CD8-positive, alpha-beta memory T cell (primary cell): ENCODE results near the gene ICAM1. TPM values are rescaled to one million over a fixed set of nuclear protein-coding genes. Genes with fewer than 3 reads are reported as not detected.

Experiments
- CTCF ChIA-PET: fragments of 350-600 bp; sonication (Branson Sonifier 250); formaldehyde crosslinking; loops from one replicate; lab custom pipeline; 2021; ENCODE audit warnings: antibody characterized with exemption; lab: Charles Lee
- POLR2A ChIA-PET: fragments of 350-600 bp; sonication (Branson Sonifier 250); formaldehyde crosslinking; loops from one replicate; lab custom pipeline; 2021; ENCODE audit warnings: antibody characterized with exemption; lab: Charles Lee
- DNase-seq, 5 donors: peaks; one replicate each; pipeline versions ENCODE4 v3.0.0 to v3.0.0-alpha.2; 2020 to 2022; ENCODE audit warnings: mixed read lengths in 1 of 5
- H3K27ac ChIP-seq: one replicate; pipeline ENCODE4 v1.7.0; 2013; ENCODE audit warnings: low read depth, mild to moderate bottlenecking, low read length, moderate library complexity
- H3K27me3 ChIP-seq: 2 replicates; pipeline ENCODE4 v1.7.0; 2013; ENCODE audit warnings: low read length, mild to moderate bottlenecking; ENCODE audit not compliant: insufficient read depth, poor library complexity, severe bottlenecking
- H3K36me3 ChIP-seq: 2 replicates; pipeline ENCODE4 v1.7.0; 2013; ENCODE audit warnings: mild to moderate bottlenecking, low read length, moderate library complexity; ENCODE audit not compliant: insufficient read depth
- H3K4me1 ChIP-seq: 2 replicates; pipeline ENCODE4 v1.7.0; 2013; ENCODE audit warnings: mild to moderate bottlenecking, low read length, moderate library complexity; ENCODE audit not compliant: insufficient read depth
- H3K4me3 ChIP-seq: 2 replicates; pipeline ENCODE4 v1.7.0; 2013; ENCODE audit warnings: mild to moderate bottlenecking, low read length
- H3K9me3 ChIP-seq: 2 replicates; pipeline ENCODE4 v1.7.0; 2013; ENCODE audit warnings: mild to moderate bottlenecking, low read length
- H3K27ac Mint-ChIP-seq, 8 donors: one replicate each; pipeline ENCODE4 v1.8.0; 2020 to 2021; ENCODE audit warnings: mixed read lengths in 8 of 8, mild to moderate bottlenecking in 6 of 8, inconsistent platforms in 3 of 8, moderate library complexity in 3 of 8
- H3K27me3 Mint-ChIP-seq, 2 donors: one replicate each; pipeline ENCODE4 v1.8.0; 2020 to 2021; ENCODE audit warnings: mixed read lengths in 2 of 2, mild to moderate bottlenecking in 1 of 2, moderate library complexity in 1 of 2
- H3K36me3 Mint-ChIP-seq, 3 donors: one replicate each; pipeline ENCODE4 v1.8.0; 2020 to 2021; ENCODE audit warnings: mixed read lengths in 3 of 3, inconsistent platforms in 1 of 3, mild to moderate bottlenecking in 1 of 3
- H3K4me1 Mint-ChIP-seq, 3 donors: one replicate each; pipeline ENCODE4 v1.8.0; 2020 to 2021; ENCODE audit warnings: mixed read lengths in 3 of 3, inconsistent platforms in 1 of 3, mild to moderate bottlenecking in 1 of 3
- H3K4me3 Mint-ChIP-seq, 7 donors: one replicate each; pipeline ENCODE4 v1.8.0; 2020 to 2021; ENCODE audit warnings: mixed read lengths in 7 of 7, mild to moderate bottlenecking in 6 of 7, moderate library complexity in 4 of 7, inconsistent platforms in 2 of 7
- H3K9me3 Mint-ChIP-seq, 5 donors: one replicate each; pipeline ENCODE4 v1.8.0; 2020 to 2022; ENCODE audit warnings: mixed read lengths in 5 of 5, mild to moderate bottlenecking in 3 of 5, moderate library complexity in 2 of 5, inconsistent platforms in 1 of 5
- polyA plus RNA-seq: library from polyadenylated mRNA; unstranded; fragments of 300-500 nt; fragmentation: Illumina TruSeq; gene quantifications from one replicate; pipeline ENCODE4 v1.2.3, GENCODE V29; 2021
- total RNA-seq, 2 experiments: library from RNA; stranded (reverse); gene quantifications; one replicate each; pipeline ENCODE4 v1.2.3, GENCODE V29; 2021

The ICAM1 gene
- total and polyA plus RNA-seq, 3 experiments from 2014 or later, result 13.1 to 66.8 (median 65.8) TPM

DNA sequence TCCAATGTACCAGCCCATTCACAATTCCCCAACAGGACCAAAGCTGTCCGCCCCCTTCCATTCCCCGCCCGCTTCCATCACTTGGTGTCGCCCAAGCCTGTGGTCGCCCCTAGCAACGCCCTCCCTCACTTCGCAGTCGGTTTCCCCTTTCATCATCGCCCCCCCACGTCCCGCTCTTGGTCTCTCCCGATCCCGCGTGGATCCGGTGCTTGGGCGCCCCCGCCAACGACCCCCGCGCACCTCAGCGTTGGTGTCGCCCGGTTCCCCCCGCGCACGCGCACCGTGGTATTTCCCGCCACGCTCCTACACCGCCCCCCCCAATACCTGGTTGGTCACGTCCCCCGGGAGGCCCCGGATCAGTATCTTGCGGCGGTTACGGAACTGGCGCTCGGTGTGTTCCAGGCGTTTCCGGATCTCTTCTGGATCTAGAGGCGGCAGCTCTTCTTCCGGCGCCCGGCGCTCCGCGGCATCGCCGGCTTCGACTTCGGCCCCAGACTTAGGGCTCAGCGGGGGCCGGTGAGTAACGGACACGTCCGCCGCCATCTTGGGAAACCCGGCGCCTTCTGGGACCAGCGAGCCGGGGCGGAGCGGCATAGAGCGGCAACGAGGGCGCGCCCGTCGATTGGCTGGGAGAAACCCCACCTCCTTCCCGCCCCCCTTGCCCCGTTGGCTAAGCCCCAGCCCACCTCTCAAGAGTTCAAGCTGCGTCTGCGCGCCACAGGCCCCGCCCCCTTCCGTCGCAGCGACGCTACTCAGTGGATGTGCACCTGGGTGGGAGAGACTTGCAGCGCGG lies 62.2 kb downstream of the ICAM1 start, which contains the start of gene RAVER1:
Gene RAVER1, minus strand, starts transcription at position 565 of the 793 bp plus-strand sequence. Its CDS starts 22 bp downstream, at position 543.
- DNase-seq, result peak; percentile 96 to 99 (median 98)
- Histone ChIP-seq H3K27ac (peak within 1 kb of the TSS; percentile 84), H3K4me1 (peaks cover 26% of the 10 kb centered on the region), H3K4me3 (peak within 1 kb of the TSS; percentile 93), H3K36me3 (peaks cover 28% of the 10 kb centered on the region), H3K27me3 (no peaks in the 10 kb centered on the region), H3K9me3 (no peaks in the 10 kb centered on the region)
- Mint-ChIP-seq H3K4me1 (peaks cover 19 to 47% (median 26%) of the 10 kb centered on the region in 3 donors), H3K27ac (peak within 1 kb of the TSS; percentile 90 to 98 (median 95)), H3K9me3 (no peaks in the 10 kb centered on the region), H3K36me3 (peaks cover 0 to 51% (median 3%) of the 10 kb centered on the region in 3 donors), H3K27me3 (no peaks in the 10 kb centered on the region), H3K4me3 (peak within 1 kb of the TSS; percentile 90 to 99 (median 96))
- ChIA-PET POLR2A (interaction anchor here (0.5 to 2.0 kb wide), 7 partner anchors 14 to 235 kb away, joined by 3 to 12 read pairs (median 5); partner anchors contain the start of genes ICAM1, ICAM5 and TYK2), CTCF (interaction anchor here (0.5 to 2.7 kb wide), 11 partner anchors 16 to 145 kb away, joined by 3 to 7 read pairs (median 3); partner anchors contain the start of gene ICAM1)

DNA sequence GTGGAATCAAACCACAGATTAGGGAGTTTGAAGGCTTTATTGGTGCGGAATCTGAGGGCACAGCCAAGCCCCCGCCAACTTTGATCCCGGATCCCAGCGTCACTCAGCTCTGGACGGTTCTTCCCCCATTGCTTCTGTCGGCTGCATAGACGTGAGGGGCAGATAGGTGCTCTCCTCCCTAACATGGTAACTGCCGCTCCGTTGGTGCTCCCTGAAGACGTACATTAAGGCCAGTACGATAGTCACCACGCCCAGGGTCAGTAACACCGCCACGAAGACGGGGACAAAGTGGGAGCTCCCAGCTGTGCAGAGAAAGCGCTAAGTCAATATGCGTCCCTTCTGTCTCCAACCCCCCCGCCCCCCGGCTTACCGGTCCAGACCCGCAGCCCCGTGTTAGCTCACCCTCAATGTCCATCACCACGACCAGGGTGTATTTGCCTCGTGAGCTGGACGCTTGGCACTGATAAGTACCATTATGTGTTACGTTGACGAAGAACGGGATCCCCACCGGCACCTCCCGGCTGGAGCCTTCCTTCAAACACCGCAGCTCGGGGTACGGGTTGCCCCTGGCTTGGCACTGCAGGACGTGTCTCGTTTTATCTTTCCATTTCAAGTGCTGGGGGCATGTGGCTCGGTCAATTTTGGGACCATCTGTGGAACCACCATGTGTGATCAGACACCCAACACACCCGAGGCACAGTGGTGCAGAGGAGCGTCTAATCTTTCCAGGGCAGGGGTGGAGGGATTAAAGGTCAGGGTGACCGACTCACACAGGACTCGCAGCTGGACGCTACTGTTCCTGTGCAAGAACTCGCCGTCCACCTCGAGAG lies 63.1 kb downstream of the ICAM1 start:
- H3K27me3 Mint-ChIP-seq, result no peaks in the 10 kb centered on the region
- peaks cover 0 to 50% (median 3%) of the 10 kb centered on the region in 3 donors for H3K36me3 Mint-ChIP-seq
- Histone ChIP-seq H3K4me3 (peak overlapping the region; percentile 93), H3K27me3 (no peaks in the 10 kb centered on the region), H3K4me1 (peaks cover 34% of the 10 kb centered on the region), H3K36me3 (peaks cover 21% of the 10 kb centered on the region), H3K27ac (peak overlapping the region; percentile 84), H3K9me3 (no peaks in the 10 kb centered on the region)
- no peaks in the 10 kb centered on the region for H3K9me3 Mint-ChIP-seq
- no peak for DNase-seq
- H3K4me3 Mint-ChIP-seq, result peak overlapping the region; percentile 90 to 99 (median 96)
- ChIA-PET POLR2A (interaction anchor here (0.5 to 2.0 kb wide), 6 partner anchors 44 to 235 kb away, joined by 3 to 12 read pairs (median 6); partner anchors contain the start of genes ICAM1, ICAM5 and TYK2), CTCF (interaction anchor here (0.5 to 2.7 kb wide), 10 partner anchors 16 to 82 kb away, joined by 3 to 7 read pairs (median 4); partner anchors contain the start of gene ICAM1)
- H3K4me1 Mint-ChIP-seq, result peaks cover 27 to 55% (median 34%) of the 10 kb centered on the region in 3 donors
- H3K27ac Mint-ChIP-seq, result peak overlapping the region; percentile 90 to 98 (median 95)

DNA sequence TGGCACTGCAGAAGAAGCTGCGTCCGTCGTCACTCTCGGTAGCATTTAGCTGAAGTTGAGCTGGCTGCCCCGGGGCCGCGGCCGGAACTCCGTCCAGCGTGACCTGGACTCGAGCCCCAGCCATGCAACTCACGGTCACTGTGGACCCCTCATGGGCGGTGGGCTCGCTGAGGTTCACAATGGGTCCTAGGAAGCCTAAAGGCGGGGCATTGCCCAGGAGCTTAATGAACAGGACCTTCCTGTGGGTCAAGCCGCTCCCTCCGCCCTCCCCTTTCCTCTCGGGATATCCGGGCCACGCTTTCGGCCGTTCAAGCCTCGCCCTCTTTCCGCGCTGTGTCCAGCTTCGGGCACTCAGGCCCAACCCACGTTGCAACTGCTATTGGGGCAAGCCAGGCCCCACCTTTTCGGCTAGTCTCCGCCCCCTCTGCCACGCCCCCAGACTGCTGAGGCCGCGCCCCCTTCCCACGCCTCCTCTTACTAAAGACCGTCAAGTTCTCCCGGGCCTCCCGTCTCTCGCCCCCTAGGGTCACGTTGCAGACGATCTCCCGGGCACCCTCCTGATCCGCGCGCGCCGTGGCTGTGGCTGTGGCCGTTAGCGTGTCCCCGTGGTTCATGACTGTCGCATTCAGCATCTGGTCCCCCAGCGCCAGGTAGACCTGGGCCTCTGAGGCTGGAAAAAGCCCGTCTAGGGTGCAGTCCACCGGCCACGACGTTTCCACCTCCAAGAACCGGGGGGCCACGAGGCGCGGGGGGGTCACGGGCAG lies 63.9 kb downstream of the ICAM1 start:
- H3K9me3 ChIP-seq, result no peaks in the 10 kb centered on the region
- peaks cover 38% of the 10 kb centered on the region for H3K4me1 ChIP-seq
- Mint-ChIP-seq H3K27me3 (no peaks in the 10 kb centered on the region), H3K36me3 (peaks cover 0 to 48% (median 1%) of the 10 kb centered on the region in 3 donors), H3K27ac (peak overlapping the region in 3 of 8 donors; percentile 55 to 96 (median 65)), H3K9me3 (no peaks in the 10 kb centered on the region), H3K4me3 (peak overlapping the region in 5 of 7 donors; percentile 15 to 96 (median 87)), H3K4me1 (peaks cover 33 to 63% (median 42%) of the 10 kb centered on the region in 3 donors)
- POLR2A ChIA-PET, result no interaction called here
- H3K4me3 ChIP-seq, result no peak overlapping the region
- H3K36me3 ChIP-seq, result peaks cover 14% of the 10 kb centered on the region
- CTCF ChIA-PET, result interaction anchor here (0.7 to 1.9 kb wide), 3 partner anchors 54 to 68 kb away, joined by 3 to 7 read pairs (median 3); partner anchors contain the start of gene ICAM1
- H3K27ac ChIP-seq, result peak overlapping the region; percentile 84
- peak in 2 of 5 donors; percentile 18 to 23 for DNase-seq
- H3K27me3 ChIP-seq, result no peaks in the 10 kb centered on the region

DNA sequence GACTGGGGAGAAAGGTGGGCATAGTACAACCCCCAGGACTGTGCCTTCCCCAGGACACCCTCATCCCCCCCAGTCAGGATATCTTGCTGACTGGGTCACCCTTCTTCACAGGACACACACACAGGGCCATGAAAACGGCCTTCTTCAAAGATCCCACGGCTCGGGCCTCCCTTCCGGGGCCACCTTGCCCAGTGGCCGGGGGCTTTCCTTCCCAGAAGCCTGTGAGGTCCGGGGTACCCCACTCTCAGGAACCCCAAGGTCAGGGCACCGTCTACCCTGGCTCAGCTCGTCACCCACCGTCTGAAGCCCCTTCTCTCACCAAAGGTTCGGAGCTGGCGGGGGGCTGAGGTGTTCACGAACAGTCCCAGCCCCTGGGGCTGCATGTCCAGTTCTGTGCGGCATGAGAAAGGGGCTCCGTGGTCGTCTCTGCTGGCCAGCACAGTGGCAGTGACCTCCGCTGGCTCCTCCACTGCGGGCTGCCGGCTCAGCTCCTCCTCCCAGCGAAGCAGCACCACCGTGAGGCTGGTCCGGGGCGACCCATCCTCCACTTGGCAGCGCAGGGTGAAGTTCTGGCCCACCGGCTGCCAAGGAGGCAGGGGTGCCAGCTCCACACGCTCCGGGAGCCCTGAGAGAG lies 64.5 kb downstream of the ICAM1 start:
- no peaks in the 10 kb centered on the region for H3K27me3 Mint-ChIP-seq
- ChIA-PET POLR2A (no interaction called here), CTCF (interaction anchor here (0.7 kb wide), 1 partner anchor 65 kb away, joined by 3 read pairs; the partner anchor contains the start of gene ICAM1)
- peaks cover 35 to 62% (median 46%) of the 10 kb centered on the region in 3 donors for H3K4me1 Mint-ChIP-seq
- DNase-seq, result no peak
- no peak overlapping the region for H3K4me3 ChIP-seq
- peaks cover 7% of the 10 kb centered on the region for H3K36me3 ChIP-seq
- H3K9me3 ChIP-seq, result no peaks in the 10 kb centered on the region
- H3K4me1 ChIP-seq, result peaks cover 45% of the 10 kb centered on the region
- peaks cover 0 to 41% (median 1%) of the 10 kb centered on the region in 3 donors for H3K36me3 Mint-ChIP-seq
- no peak overlapping the region for H3K27ac ChIP-seq
- H3K27me3 ChIP-seq, result no peaks in the 10 kb centered on the region
- peak overlapping the region in 2 of 7 donors; percentile 24 to 87 for H3K4me3 Mint-ChIP-seq
- no peaks in the 10 kb centered on the region for H3K9me3 Mint-ChIP-seq
- no peak overlapping the region for H3K27ac Mint-ChIP-seq

Other genes starting within 250 kb of the ICAM1 start
- 10 to 100 TPM; 41.5 to 45.2 TPM for gene SHFL, start 184.8 kb upstream of the ICAM1 start, total RNA-seq
- gene SHFL, start 184.8 kb upstream of the ICAM1 start, polyA plus RNA-seq, result 68.1 TPM
- 1 to 10 TPM; 6.6 to 7.7 TPM for gene ANGPTL6, start 168.4 kb upstream of the ICAM1 start, total RNA-seq
- gene ANGPTL6, start 168.4 kb upstream of the ICAM1 start, polyA plus RNA-seq, result 0.35 TPM
- gene PPAN, start 164.8 kb upstream of the ICAM1 start, total RNA-seq, result 100 to 1,000 TPM; 273 to 284 TPM
- gene PPAN, start 164.8 kb upstream of the ICAM1 start, polyA plus RNA-seq, result 47.4 TPM
- gene P2RY11, start 159.4 kb upstream of the ICAM1 start, total RNA-seq, result 10 to 100 TPM; 53.7 to 58.1 TPM
- gene P2RY11, start 159.4 kb upstream of the ICAM1 start, polyA plus RNA-seq, result 7.4 TPM
- gene EIF3G, start 151.2 kb upstream of the ICAM1 start, total RNA-seq, result 100 to 1,000 TPM; 336 to 348 TPM
- 259 TPM for gene EIF3G, start 151.2 kb upstream of the ICAM1 start, polyA plus RNA-seq
- gene DNMT1, start 76.2 kb upstream of the ICAM1 start, total RNA-seq, result 100 to 1,000 TPM; 307 to 325 TPM
- gene DNMT1, start 76.2 kb upstream of the ICAM1 start, polyA plus RNA-seq, result 142 TPM
- 10 to 100 TPM; 18.4 to 19.9 TPM for gene S1PR2, start 39.8 kb upstream of the ICAM1 start, total RNA-seq
- gene S1PR2, start 39.8 kb upstream of the ICAM1 start, polyA plus RNA-seq, result 2.2 TPM
- 100 to 1,000 TPM; 149 to 152 TPM for gene MRPL4, start 18.9 kb upstream of the ICAM1 start, total RNA-seq
- gene MRPL4, start 18.9 kb upstream of the ICAM1 start, polyA plus RNA-seq, result 42.8 TPM
- gene ICAM4, start 15.8 kb downstream of the ICAM1 start, total RNA-seq, result under 1 TPM; 0.15 to 0.33 TPM
- 0.95 TPM for gene ICAM4, start 15.8 kb downstream of the ICAM1 start, polyA plus RNA-seq
- gene ICAM5, start 18.8 kb downstream of the ICAM1 start, total RNA-seq, result 1 to 10 TPM; 1.8 to 2.0 TPM
- gene ICAM5, start 18.8 kb downstream of the ICAM1 start, polyA plus RNA-seq, result not detected
- gene ZGLP1, start 38.7 kb downstream of the ICAM1 start, total RNA-seq, result 1 to 10 TPM; 5.6 to 7.3 TPM
- 0.56 TPM for gene ZGLP1, start 38.7 kb downstream of the ICAM1 start, polyA plus RNA-seq
- 10 to 100 TPM; 29.6 to 30.0 TPM for gene FDX2, start 44.9 kb downstream of the ICAM1 start, total RNA-seq
- gene FDX2, start 44.9 kb downstream of the ICAM1 start, polyA plus RNA-seq, result 16.1 TPM
- 10 to 100 TPM; 91.5 to 98.5 TPM for gene RAVER1, start 62.4 kb downstream of the ICAM1 start, total RNA-seq
- gene RAVER1, start 62.4 kb downstream of the ICAM1 start, polyA plus RNA-seq, result 24.1 TPM
- 10 to 100 TPM; 83.0 to 89.1 TPM for gene ICAM3, start 68.5 kb downstream of the ICAM1 start, total RNA-seq
- gene ICAM3, start 68.5 kb downstream of the ICAM1 start, polyA plus RNA-seq, result 244 TPM
- gene TYK2, start 109.5 kb downstream of the ICAM1 start, total RNA-seq, result 100 to 1,000 TPM; 210 to 212 TPM
- 74.4 TPM for gene TYK2, start 109.5 kb downstream of the ICAM1 start, polyA plus RNA-seq
- 100 to 1,000 TPM; 273 to 277 TPM for gene CDC37, start 132.4 kb downstream of the ICAM1 start, total RNA-seq
- 100 TPM for gene CDC37, start 132.4 kb downstream of the ICAM1 start, polyA plus RNA-seq
- 10 to 100 TPM; 21.6 to 22.2 TPM for gene PDE4A, start 149.4 kb downstream of the ICAM1 start, total RNA-seq
- gene PDE4A, start 149.4 kb downstream of the ICAM1 start, polyA plus RNA-seq, result 7.5 TPM
- 100 to 1,000 TPM; 101 to 107 TPM for gene KEAP1, start 232.2 kb downstream of the ICAM1 start, total RNA-seq
- gene KEAP1, start 232.2 kb downstream of the ICAM1 start, polyA plus RNA-seq, result 58.3 TPM
- gene S1PR5, start 246.3 kb downstream of the ICAM1 start, total RNA-seq, result 1 to 10 TPM; 1.5 to 1.8 TPM
- gene S1PR5, start 246.3 kb downstream of the ICAM1 start, polyA plus RNA-seq, result 90.3 TPM